ENCODE data around the gene ZKSCAN5. TPM values are rescaled to one million over a fixed set of nuclear protein-coding genes. Genes with fewer than 3 reads are reported as not detected.

The ZKSCAN5 gene
- total RNA-seq, 4 donors from 2014 or later: 4.5 to 8.7 (median 5.9) TPM

DNA sequence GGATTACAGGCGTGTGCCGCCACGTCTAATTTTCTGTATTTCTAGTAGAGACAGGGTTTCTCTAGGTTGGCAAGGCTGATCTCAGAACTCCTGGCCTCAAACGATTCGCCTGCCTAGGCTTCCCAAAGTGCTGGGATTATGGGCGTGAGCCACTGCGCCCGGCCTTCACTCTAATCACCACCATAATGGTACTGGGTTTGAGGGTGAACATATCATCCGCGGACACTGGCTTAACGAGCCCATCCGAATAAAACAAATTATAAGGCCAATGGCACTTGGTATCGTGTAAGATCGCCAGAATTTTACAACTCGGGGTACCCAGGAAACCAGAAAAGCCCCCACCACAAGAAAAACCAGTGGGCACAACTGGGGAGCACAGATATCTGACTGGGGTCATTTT is 46.9 kb downstream of the ZKSCAN5 start:
- Histone ChIP-seq H3K36me3 (peaks cover 0 to 15% (median 2%) of the 10 kb centered on the region in 4 donors), H3K27ac (peak overlapping the region; percentile 79 to 86 (median 84)), H3K4me3 (peak overlapping the region; percentile 72 to 96 (median 78)), H3K9me3 (peaks cover 0 to 12% of the 10 kb centered on the region in 2 donors), H3K27me3 (no peaks in the 10 kb centered on the region), H3K4me1 (peaks cover 0 to 18% (median 9%) of the 10 kb centered on the region in 4 donors)
- TF ChIP-seq POLR2A (IDR thresholded peaks at IDR 0.05) (no peak), EP300 (IDR thresholded peaks at IDR 0.05; ENCODE audit: low read depth) (no peak), POLR2AphosphoS5 (IDR thresholded peaks at IDR 0.05) (no peak)
- TF ChIP-seq, protein P1, sequence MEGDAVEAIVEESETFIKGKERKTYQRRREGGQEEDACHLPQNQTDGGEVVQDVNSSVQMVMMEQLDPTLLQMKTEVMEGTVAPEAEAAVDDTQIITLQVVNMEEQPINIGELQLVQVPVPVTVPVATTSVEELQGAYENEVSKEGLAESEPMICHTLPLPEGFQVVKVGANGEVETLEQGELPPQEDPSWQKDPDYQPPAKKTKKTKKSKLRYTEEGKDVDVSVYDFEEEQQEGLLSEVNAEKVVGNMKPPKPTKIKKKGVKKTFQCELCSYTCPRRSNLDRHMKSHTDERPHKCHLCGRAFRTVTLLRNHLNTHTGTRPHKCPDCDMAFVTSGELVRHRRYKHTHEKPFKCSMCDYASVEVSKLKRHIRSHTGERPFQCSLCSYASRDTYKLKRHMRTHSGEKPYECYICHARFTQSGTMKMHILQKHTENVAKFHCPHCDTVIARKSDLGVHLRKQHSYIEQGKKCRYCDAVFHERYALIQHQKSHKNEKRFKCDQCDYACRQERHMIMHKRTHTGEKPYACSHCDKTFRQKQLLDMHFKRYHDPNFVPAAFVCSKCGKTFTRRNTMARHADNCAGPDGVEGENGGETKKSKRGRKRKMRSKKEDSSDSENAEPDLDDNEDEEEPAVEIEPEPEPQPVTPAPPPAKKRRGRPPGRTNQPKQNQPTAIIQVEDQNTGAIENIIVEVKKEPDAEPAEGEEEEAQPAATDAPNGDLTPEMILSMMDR (IDR thresholded peaks at IDR 0.05): no peak
- WGBS, 2 donors (ENCODE audit: low coverage in 1 of 2): 23% methylated on average over 15 of the region's 15 CpGs; no CpG with 5 or more reads in 1 of the 2 donors
- DNase-seq: no peak
- in situ Hi-C loops (cut with MboI; ENCODE audit: low pct_ligation_motif_present in 1 of 4, low pct_unique_long_range_greater_than_20kb in 1 of 4, low sequenced_read_pairs in 3 of 4) (loop anchor here in 1 of 4 donors (10.0 kb wide), 1 partner anchor 47 kb away; the partner anchor contains the start of genes ZKSCAN5 and ZNF394), intact Hi-C loops (cut with DNase I; ENCODE audit: low total_unique reads) (no loop called here)

DNA sequence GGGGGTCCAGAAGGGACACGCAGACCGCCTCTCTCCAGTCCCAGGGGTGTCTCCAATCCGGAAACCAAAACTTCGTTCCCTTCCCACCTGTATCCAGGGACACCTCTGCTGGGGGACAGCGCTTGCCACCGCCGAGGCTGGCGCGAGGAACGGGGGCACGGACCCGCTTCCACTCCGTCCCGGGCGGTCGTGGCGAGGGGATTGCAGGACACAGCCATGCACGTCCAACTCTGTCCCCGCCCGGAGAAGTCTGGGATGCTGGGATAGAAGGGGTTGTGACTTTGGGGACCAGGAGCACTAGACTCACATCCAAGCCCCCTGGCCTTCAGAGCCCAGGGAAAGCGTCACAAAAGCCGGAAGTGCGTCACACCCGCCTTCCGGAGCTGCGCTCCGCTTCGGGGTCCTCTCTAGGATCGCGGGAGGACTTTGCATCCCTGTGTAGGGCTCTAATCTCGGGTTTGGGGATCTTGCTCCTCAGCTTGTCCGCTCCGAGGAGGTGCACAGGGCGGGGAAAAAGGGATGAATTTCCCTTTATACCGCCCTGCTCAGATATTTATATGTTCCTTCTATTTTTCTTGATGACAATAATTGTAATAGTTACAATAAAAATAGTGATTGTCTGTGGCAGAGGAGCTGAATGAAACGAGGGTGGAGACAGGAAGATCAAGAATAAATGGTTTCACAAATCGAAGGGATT is 47.5 kb downstream of the ZKSCAN5 start, which contains the start of gene FAM200A:
Gene FAM200A (minus strand): TSS at position 348 of the 697 bp plus-strand sequence. CDS start 3,707 bp downstream, outside the sequence.
- peak; percentile 77 to 89 (median 87) for TF ChIP-seq POLR2AphosphoS5 (IDR thresholded peaks at IDR 0.05)
- TF ChIP-seq POLR2A (IDR thresholded peaks at IDR 0.05): peak; percentile 81
- TF ChIP-seq EP300 (IDR thresholded peaks at IDR 0.05; ENCODE audit: low read depth): no peak
- TF ChIP-seq, protein P1 (IDR thresholded peaks at IDR 0.05): no peak
- 0 to 1% methylated on average over 12 to 21 of the region's 37 CpGs for WGBS, 2 donors (ENCODE audit: low coverage in 1 of 2)
- H3K27me3 ChIP-seq: no peaks in the 10 kb centered on the region
- in situ Hi-C loops (cut with MboI; ENCODE audit: low pct_ligation_motif_present in 1 of 4, low pct_unique_long_range_greater_than_20kb in 1 of 4, low sequenced_read_pairs in 3 of 4): loop anchor here in 1 of 4 donors (10.0 kb wide), 1 partner anchor 47 kb away; the partner anchor contains the start of genes ZKSCAN5 and ZNF394
- peaks cover 0 to 12% of the 10 kb centered on the region in 2 donors for H3K9me3 ChIP-seq
- intact Hi-C loops (cut with DNase I; ENCODE audit: low total_unique reads): no loop called here
- H3K4me1 ChIP-seq: peaks cover 2 to 23% (median 10%) of the 10 kb centered on the region in 4 donors
- peak; percentile 90 for DNase-seq
- H3K4me3 ChIP-seq: peak within 1 kb of the TSS; percentile 72 to 96 (median 78)
- H3K27ac ChIP-seq: peak within 1 kb of the TSS; percentile 79 to 86 (median 84)
- peaks cover 0 to 15% (median 3%) of the 10 kb centered on the region in 4 donors for H3K36me3 ChIP-seq

DNA sequence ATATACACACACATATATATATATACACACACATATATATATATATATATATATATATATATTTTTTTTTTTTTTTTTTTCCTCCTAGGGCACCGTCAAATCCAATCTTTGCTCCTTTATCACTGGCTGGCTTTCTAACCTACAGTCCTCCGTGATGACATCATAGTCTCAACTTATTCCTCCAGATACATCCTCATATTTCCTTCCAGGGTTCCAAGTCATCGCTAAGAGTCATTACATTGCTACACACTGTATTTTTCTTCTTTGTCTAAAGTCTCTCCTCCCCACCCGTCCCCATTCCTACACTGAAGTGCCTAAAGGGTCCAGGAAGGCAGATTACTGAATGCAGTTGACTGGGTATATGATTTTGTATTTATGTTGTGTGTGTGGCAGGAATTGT is 48.6 kb downstream of the ZKSCAN5 start:
- H3K4me1 ChIP-seq: peaks cover 9 to 31% (median 17%) of the 10 kb centered on the region in 4 donors

More for the DNA sequence above, 48.6 kb downstream of the ZKSCAN5 start:
- intact Hi-C loops (cut with DNase I; ENCODE audit: low total_unique reads) (no loop called here), in situ Hi-C loops (cut with MboI; ENCODE audit: low pct_ligation_motif_present in 1 of 4, low pct_unique_long_range_greater_than_20kb in 1 of 4, low sequenced_read_pairs in 3 of 4) (loop anchor here in 1 of 4 donors (10.0 kb wide), 1 partner anchor 48 kb away; the partner anchor contains the start of genes ZKSCAN5 and ZNF394)
- peaks cover 0 to 4% of the 10 kb centered on the region in 2 donors for H3K9me3 ChIP-seq
- no peaks in the 10 kb centered on the region for H3K27me3 ChIP-seq
- H3K4me3 ChIP-seq: no peak overlapping the region
- peaks cover 0 to 6% (median 2%) of the 10 kb centered on the region in 4 donors for H3K36me3 ChIP-seq
- TF ChIP-seq POLR2AphosphoS5 (IDR thresholded peaks at IDR 0.05): no peak
- TF ChIP-seq, protein P1 (IDR thresholded peaks at IDR 0.05): no peak
- TF ChIP-seq POLR2A (IDR thresholded peaks at IDR 0.05): no peak
- no peak for TF ChIP-seq EP300 (IDR thresholded peaks at IDR 0.05; ENCODE audit: low read depth)
- DNase-seq: no peak
- WGBS, 2 donors (ENCODE audit: low coverage in 1 of 2): 92 to 94% methylated on average over 3 to 4 of the region's 4 CpGs
- H3K27ac ChIP-seq: no peak overlapping the region

Data from transverse colon (tissue), 4 donors.